GM23338 (cell line): ENCODE data around the gene S1PR3. TPM values are rescaled to one million over a fixed set of nuclear protein-coding genes. Genes with fewer than 3 reads are reported as not detected.

Source experiments
- ATAC-seq: fragments of 200-7000 bp; cut with Tn5 transposase; 3 replicates; pipeline ENCODE4 v1.9.1; 2020
- DNase-seq: peaks from one replicate; pipeline ENCODE4 v3.0.0-alpha.2; 2015; ENCODE audit warnings: low spot score
- H2AFZ ChIP-seq: fragments of 200-600 bp; sonication (generic); 2 replicates; pipeline ENCODE4 v1.8.0; 2016; ENCODE audit warnings: antibody characterized with exemption, mild to moderate bottlenecking, moderate library complexity
- H3F3A ChIP-seq: fragments of 200-600 bp; sonication (generic); replicated peaks from 2 replicates; pipeline ENCODE4 v1.8.0; 2017; ENCODE audit warnings: antibody characterized with exemption, mixed run types, low read depth
- H3K27ac ChIP-seq: fragments of 200-600 bp; sonication (generic); 2 replicates; pipeline ENCODE4 v1.6.1; 2016; ENCODE audit warnings: low read depth
- H3K27me3 ChIP-seq: fragments of 200-600 bp; sonication (generic); 2 replicates; pipeline ENCODE4 v1.8.0; 2016; ENCODE audit warnings: mild to moderate bottlenecking, mixed run types, moderate library complexity; ENCODE audit not compliant: insufficient read depth
- H3K36me3 ChIP-seq: fragments of 200-600 bp; sonication (generic); 2 replicates; pipeline ENCODE4 v1.8.0; 2016; ENCODE audit warnings: mild to moderate bottlenecking; ENCODE audit not compliant: insufficient read depth
- H3K4me1 ChIP-seq: fragments of 200-600 bp; sonication (generic); 2 replicates; pipeline ENCODE4 v1.8.0; 2016; ENCODE audit warnings: mild to moderate bottlenecking, moderate library complexity; ENCODE audit not compliant: insufficient read depth
- H3K4me2 ChIP-seq: fragments of 200-600 bp; sonication (generic); 2 replicates; pipeline ENCODE4 v1.7.1; 2017; ENCODE audit warnings: mixed run types
- H3K4me3 ChIP-seq: fragments of 200-600 bp; sonication (generic); 2 replicates; pipeline ENCODE4 v1.6.1; 2016; ENCODE audit warnings: mixed run types
- H3K79me2 ChIP-seq: fragments of 200-600 bp; sonication (generic); replicated peaks from 2 replicates; pipeline ENCODE4 v1.8.0; 2017; ENCODE audit warnings: mild to moderate bottlenecking; ENCODE audit not compliant: insufficient read depth
- H3K9me2 ChIP-seq: fragments of 200-600 bp; sonication (generic); 2 replicates; pipeline ENCODE4 v1.8.0; 2017; ENCODE audit not compliant: insufficient read depth
- H4K20me1 ChIP-seq: fragments of 200-600 bp; sonication (generic); replicated peaks from 2 replicates; pipeline ENCODE4 v1.8.0; 2017; ENCODE audit warnings: mild to moderate bottlenecking; ENCODE audit not compliant: insufficient read depth
- H3K27ac Mint-ChIP-seq: 2 replicates; pipeline ENCODE4 v1.8.0; 2020; ENCODE audit warnings: inconsistent platforms, mild to moderate bottlenecking, moderate library complexity, mixed read lengths
- H3K27me3 Mint-ChIP-seq: 3 replicates; pipeline ENCODE4 v1.8.0; 2022; ENCODE audit warnings: low read depth, mild to moderate bottlenecking, moderate library complexity, mixed read lengths, inconsistent platforms; ENCODE audit not compliant: insufficient read depth, poor library complexity
- H3K36me3 Mint-ChIP-seq: 3 replicates; pipeline ENCODE4 v1.8.0; 2021; ENCODE audit warnings: low read depth, mild to moderate bottlenecking, inconsistent platforms, moderate library complexity, mixed read lengths
- H3K4me1 Mint-ChIP-seq: 3 replicates; pipeline ENCODE4 v1.8.0; 2020; ENCODE audit warnings: mild to moderate bottlenecking, inconsistent platforms, mixed read lengths
- H3K4me3 Mint-ChIP-seq: 3 replicates; pipeline ENCODE4 v1.8.0; 2021; ENCODE audit warnings: moderate library complexity, mild to moderate bottlenecking, inconsistent platforms, mixed read lengths
- H3K9me3 Mint-ChIP-seq: 3 replicates; pipeline ENCODE4 v1.8.0; 2020; ENCODE audit warnings: moderate library complexity, mild to moderate bottlenecking, inconsistent platforms, mixed read lengths
- POLR2AphosphoS5 ChIP-seq: IDR thresholded peaks from 2 replicates; pipeline ENCODE4 v1.6.1; 2016; ENCODE audit warnings: antibody characterized with exemption, low read depth
- ZNF462 ChIP-seq: fragments of 250-450 bp; sonication (Bioruptor Pico); IDR thresholded peaks from 2 replicates; pipeline ENCODE4 v1.5.0; 2020; ENCODE audit warnings: mild to moderate bottlenecking, moderate library complexity
- polyA plus RNA-seq: library from polyadenylated mRNA; unstranded; fragments of >200 nt; fragmentation: Nextera tagmentation; extraction: Ambion mirVana; gene quantifications from 2 replicates; pipeline ENCODE4 v1.2.1, GENCODE V29; 2016
- total RNA-seq: library from RNA; depleted of rRNA; stranded (reverse); fragments of >200 nt; shearing (Covaris generic); gene quantifications from 2 replicates; pipeline ENCODE4 v1.2.3, GENCODE V29; 2014

S1PR3 gene
- total and polyA plus RNA-seq, 2 experiments from 2014 or later, result 2.1 to 7.6 TPM

- no peak for TF ChIP-seq ZNF462 (CRISPR knock-in tag)
Observed at GRCh38 chr9:89010526-89011111, 19.4 kb downstream of the S1PR3 start (continued).

- H3K27me3 Mint-ChIP-seq, result peaks cover 7% of the 10 kb centered on the region
Observed at GRCh38 chr9:89011683-89012082, 20.4 kb downstream of the S1PR3 start.

More at GRCh38 chr9:89011683-89012082, 20.4 kb downstream of the S1PR3 start:
- H3K27ac Mint-ChIP-seq, result no peak overlapping the region
- ATAC-seq, result no peak
- no peak overlapping the region for H3K4me3 Mint-ChIP-seq
- H3K27me3 ChIP-seq, result no peaks in the 10 kb centered on the region
- H4K20me1 ChIP-seq, result no peaks in the 10 kb centered on the region
- peaks cover 14% of the 10 kb centered on the region for H3K4me1 ChIP-seq
- H3K9me2 ChIP-seq, result peaks cover 4% of the 10 kb centered on the region; the same call in 1 of the 2 replicates
- H3K36me3 ChIP-seq, result no peaks in the 10 kb centered on the region
- H3K9me3 Mint-ChIP-seq, result no peaks in the 10 kb centered on the region
- no peak for DNase-seq
- TF ChIP-seq POLR2AphosphoS5, result no peak
- H3K79me2 ChIP-seq, result no peaks in the 10 kb centered on the region
- H3K4me2 ChIP-seq, result no peak overlapping the region
- H2AFZ ChIP-seq, result no peak overlapping the region
- H3F3A ChIP-seq, result no peaks in the 10 kb centered on the region
- no peak overlapping the region for H3K27ac ChIP-seq
- H3K4me3 ChIP-seq, result no peak overlapping the region
- H3K4me1 Mint-ChIP-seq, result peaks cover 26% of the 10 kb centered on the region
- no peaks in the 10 kb centered on the region; the same call in 2 of the 3 replicates for H3K36me3 Mint-ChIP-seq
